ENCODE data around the gene JPH2. TPM values are rescaled to one million over a fixed set of nuclear protein-coding genes. Genes with fewer than 3 reads are reported as not detected.

JPH2 gene
- total RNA-seq, 1 donor from 2014 or later, result 18.5 TPM

- Histone ChIP-seq H3K4me1 (ENCODE audit: insufficient read depth, low read length) (no peaks in the 10 kb centered on the region), H3K9me3 (ENCODE audit: insufficient read depth, low read depth, low read length) (no peaks in the 10 kb centered on the region), H2AFZ (ENCODE audit: low read depth, low read length) (no peak overlapping the region), H4K20me1 (ENCODE audit: insufficient read depth, low read length) (no peaks in the 10 kb centered on the region), H3K4me2 (ENCODE audit: low read length) (no peak overlapping the region), H3K79me2 (ENCODE audit: insufficient read depth, low read length) (no peaks in the 10 kb centered on the region), H3K9ac (ENCODE audit: low read length) (no peak overlapping the region), H3K36me3 (ENCODE audit: insufficient read depth, low read length) (no peaks in the 10 kb centered on the region), H3K27ac (ENCODE audit: low read depth, low read length) (no peak overlapping the region), H3K4me3 (ENCODE audit: insufficient read depth, low read depth, low read length) (no peak overlapping the region), H3K27me3 (ENCODE audit: insufficient read depth, low read length) (peaks cover 4% of the 10 kb centered on the region)
- Mint-ChIP-seq H3K36me3 (ENCODE audit: low read depth, unreplicated experiment) (peaks cover 8% of the 10 kb centered on the region), H3K4me3 (ENCODE audit: unreplicated experiment) (no peak overlapping the region), H3K9me3 (ENCODE audit: unreplicated experiment) (no peaks in the 10 kb centered on the region), H3K27ac (ENCODE audit: unreplicated experiment) (no peak overlapping the region), H3K4me1 (ENCODE audit: low read depth, unreplicated experiment) (no peaks in the 10 kb centered on the region), H3K27me3 (ENCODE audit: low read depth, unreplicated experiment) (peaks cover 3% of the 10 kb centered on the region)
- no peak for FAIRE-seq
- TF ChIP-seq EZH2 (IDR thresholded peaks at IDR 0.05; ENCODE audit: insufficient read depth, low read length), result no peak
- TF ChIP-seq CTCF (IDR thresholded peaks at IDR 0.05; ENCODE audit: insufficient read depth, low read depth, low read length), result no peak
- no peak for DNase-seq (ENCODE audit: low read depth)
Observed at GRCh38 chr20:44123874-44124535, 63.0 kb downstream of the JPH2 start.

GRCh38 chr20:44123251-44123650 lies 63.7 kb downstream of the JPH2 start:
- peaks cover 4% of the 10 kb centered on the region for H3K27me3 ChIP-seq (ENCODE audit: insufficient read depth, low read length)
- FAIRE-seq (no peak), DNase-seq (ENCODE audit: low read depth) (no peak)
- Mint-ChIP-seq H3K27me3 (ENCODE audit: low read depth, unreplicated experiment) (peaks cover 3% of the 10 kb centered on the region), H3K9me3 (ENCODE audit: unreplicated experiment) (no peaks in the 10 kb centered on the region), H3K36me3 (ENCODE audit: low read depth, unreplicated experiment) (peaks cover 8% of the 10 kb centered on the region), H3K27ac (ENCODE audit: unreplicated experiment) (no peak overlapping the region), H3K4me1 (ENCODE audit: low read depth, unreplicated experiment) (no peaks in the 10 kb centered on the region), H3K4me3 (ENCODE audit: unreplicated experiment) (no peak overlapping the region)
- H3K4me3 ChIP-seq (ENCODE audit: insufficient read depth, low read depth, low read length), result no peak overlapping the region
- no peaks in the 10 kb centered on the region for H3K79me2 ChIP-seq (ENCODE audit: insufficient read depth, low read length)
- no peaks in the 10 kb centered on the region for H3K9me3 ChIP-seq (ENCODE audit: insufficient read depth, low read depth, low read length)
- H3K4me1 ChIP-seq (ENCODE audit: insufficient read depth, low read length), result no peaks in the 10 kb centered on the region
- H3K4me2 ChIP-seq (ENCODE audit: low read length), result no peak overlapping the region
- H2AFZ ChIP-seq (ENCODE audit: low read depth, low read length), result no peak overlapping the region
- H3K9ac ChIP-seq (ENCODE audit: low read length), result no peak overlapping the region
- no peaks in the 10 kb centered on the region for H4K20me1 ChIP-seq (ENCODE audit: insufficient read depth, low read length)
- no peak overlapping the region for H3K27ac ChIP-seq (ENCODE audit: low read depth, low read length)
- no peak for TF ChIP-seq CTCF (IDR thresholded peaks at IDR 0.05; ENCODE audit: insufficient read depth, low read depth, low read length)
- no peak for TF ChIP-seq EZH2 (IDR thresholded peaks at IDR 0.05; ENCODE audit: insufficient read depth, low read length)
- H3K36me3 ChIP-seq (ENCODE audit: insufficient read depth, low read length), result no peaks in the 10 kb centered on the region

GRCh38 chr20:44120676-44121425 lies 66.1 kb downstream of the JPH2 start:
- DNase-seq (ENCODE audit: low read depth) (no peak), FAIRE-seq (no peak)
- Mint-ChIP-seq H3K4me3 (ENCODE audit: unreplicated experiment) (no peak overlapping the region), H3K4me1 (ENCODE audit: low read depth, unreplicated experiment) (peaks cover 4% of the 10 kb centered on the region), H3K9me3 (ENCODE audit: unreplicated experiment) (peaks cover 3% of the 10 kb centered on the region), H3K36me3 (ENCODE audit: low read depth, unreplicated experiment) (peaks cover 5% of the 10 kb centered on the region), H3K27ac (ENCODE audit: unreplicated experiment) (no peak overlapping the region), H3K27me3 (ENCODE audit: low read depth, unreplicated experiment) (peaks cover 2% of the 10 kb centered on the region)
- H3K9ac ChIP-seq (ENCODE audit: low read length), result no peak overlapping the region
- no peaks in the 10 kb centered on the region for H3K9me3 ChIP-seq (ENCODE audit: insufficient read depth, low read depth, low read length)
- no peaks in the 10 kb centered on the region for H3K79me2 ChIP-seq (ENCODE audit: insufficient read depth, low read length)
- H3K36me3 ChIP-seq (ENCODE audit: insufficient read depth, low read length), result no peaks in the 10 kb centered on the region
- TF ChIP-seq EZH2 (IDR thresholded peaks at IDR 0.05; ENCODE audit: insufficient read depth, low read length), result no peak
- no peak for TF ChIP-seq CTCF (IDR thresholded peaks at IDR 0.05; ENCODE audit: insufficient read depth, low read depth, low read length)
- H3K27me3 ChIP-seq (ENCODE audit: insufficient read depth, low read length), result peaks cover 4% of the 10 kb centered on the region
- no peaks in the 10 kb centered on the region for H3K4me1 ChIP-seq (ENCODE audit: insufficient read depth, low read length)
- H3K27ac ChIP-seq (ENCODE audit: low read depth, low read length), result no peak overlapping the region
- H4K20me1 ChIP-seq (ENCODE audit: insufficient read depth, low read length), result no peaks in the 10 kb centered on the region
- H3K4me3 ChIP-seq (ENCODE audit: insufficient read depth, low read depth, low read length), result no peak overlapping the region
- H3K4me2 ChIP-seq (ENCODE audit: low read length), result no peak overlapping the region
- no peak overlapping the region for H2AFZ ChIP-seq (ENCODE audit: low read depth, low read length)
